OCI-LY7 (cell line): ENCODE results near the gene HSPA2. TPM values are rescaled to one million over a fixed set of nuclear protein-coding genes. Genes with fewer than 3 reads are reported as not detected.

Experiments
- BruUV-seq: library from RNA; stranded (reverse); fragments of 400-500 nt; replicated peaks from 2 replicates; lab custom pipeline; 2021; lab: Mats Ljungman, UMichigan
- CTCF ChIA-PET: fragments of 300-600 bp; sonication (Branson Sonifier 250); formaldehyde crosslinking; loops from one replicate; lab custom pipeline; 2022; ENCODE audit warnings: antibody characterized with exemption; ENCODE audit not compliant: unreplicated experiment; lab: Charles Lee
- POLR2A ChIA-PET: fragments of 300-600 bp; sonication (Branson Sonifier 250); formaldehyde crosslinking; loops from one replicate; lab custom pipeline; 2022; ENCODE audit warnings: antibody characterized with exemption; lab: Charles Lee
- DNase-seq: peaks from one replicate; pipeline ENCODE4 v3.0.0-alpha.2; 2015; ENCODE audit warnings: low spot score
- H2AFZ ChIP-seq: fragments of 200-600 bp; sonication (generic), shearing (Covaris generic); 2 replicates; pipeline ENCODE4 v1.6.1; 2014; ENCODE audit warnings: mild to moderate bottlenecking, antibody characterized with exemption, low read length, moderate library complexity
- H3K27ac ChIP-seq: fragments of 200-600 bp; sonication (generic); 2 replicates; pipeline ENCODE4 v1.5.1; 2014; ENCODE audit warnings: mixed run types, low read depth, mild to moderate bottlenecking, moderate library complexity, low read length, inconsistent platforms; ENCODE audit not compliant: poor library complexity, severe bottlenecking
- H3K36me3 ChIP-seq: fragments of 200-600 bp; sonication (generic); 2 replicates; pipeline ENCODE4 v1.6.1; 2014; ENCODE audit warnings: mild to moderate bottlenecking, antibody characterized with exemption, low read length, moderate library complexity, mixed read lengths; ENCODE audit not compliant: insufficient read depth
- H3K4me1 ChIP-seq: fragments of 200-600 bp; sonication (generic); 2 replicates; pipeline ENCODE4 v1.5.1; 2014; ENCODE audit warnings: mild to moderate bottlenecking, low read length; ENCODE audit not compliant: insufficient read depth, poor library complexity, severe bottlenecking
- H3K4me2 ChIP-seq: fragments of 200-600 bp; sonication (generic); 2 replicates; pipeline ENCODE4 v1.6.1; 2014; ENCODE audit warnings: mild to moderate bottlenecking, low read length
- H3K4me3 ChIP-seq: fragments of 200-600 bp; sonication (generic); 2 replicates; pipeline ENCODE4 v1.5.1; 2014; ENCODE audit warnings: mild to moderate bottlenecking, low read depth, low read length; ENCODE audit not compliant: poor library complexity, severe bottlenecking
- H3K79me2 ChIP-seq: fragments of 200-600 bp; sonication (generic); 2 replicates; pipeline ENCODE4 v1.6.1; 2016; ENCODE audit warnings: low read depth, mild to moderate bottlenecking, low read length, moderate library complexity, mixed read lengths; ENCODE audit not compliant: insufficient read depth
- H3K9me2 ChIP-seq: fragments of 200-600 bp; sonication (generic); 2 replicates; pipeline ENCODE4 v1.6.1; 2016; ENCODE audit warnings: mild to moderate bottlenecking, low read length, mixed read lengths; ENCODE audit not compliant: insufficient read depth
- H3K9me3 ChIP-seq: fragments of 200-600 bp; sonication (generic); 2 replicates; pipeline ENCODE4 v1.6.1; 2014; ENCODE audit warnings: mild to moderate bottlenecking, mixed run types, low read length, mixed read lengths
- H4K20me1 ChIP-seq: fragments of 200-600 bp; sonication (generic); 2 replicates; pipeline ENCODE4 v1.6.1; 2014; ENCODE audit warnings: mild to moderate bottlenecking, antibody characterized with exemption, low read length, moderate library complexity, mixed read lengths; ENCODE audit not compliant: insufficient read depth
- EZH2phosphoT487 ChIP-seq: fragments of 200-600 bp; sonication (generic); IDR thresholded peaks from 2 replicates; pipeline ENCODE4 v1.6.1; 2018; ENCODE audit warnings: low read depth, borderline replicate concordance, mild to moderate bottlenecking, mixed run types, antibody characterized with exemption, low read length, moderate library complexity, mixed read lengths
- intact Hi-C: fragments of 100-400 bp; cut with micrococcal nuclease; formaldehyde crosslinking; loops from one replicate; pipeline ENCODE4 v1.10.0; 2022; ENCODE audit not compliant: unreplicated experiment
- total RNA-seq, 2 experiments: library from RNA; depleted of rRNA in 1 of 2; stranded (reverse); fragments of >200 nt in 1 of 2; shearing (Covaris generic) in 1 of 2; gene quantifications; 2 replicates each; pipeline ENCODE4 v1.2.3, GENCODE V29; 2014 to 2022
- TF ChIP-seq, protein P1 (sequence below): fragments of 200-600 bp; sonication (generic); conservative IDR thresholded peaks from 2 replicates; pipeline ENCODE4 v1.5.1; 2014; ENCODE audit warnings: mild to moderate bottlenecking, antibody characterized with exemption, low read length, moderate library complexity, mixed read lengths

HSPA2 gene
- total RNA-seq, 2 experiments from 2014 or later = 0.36 to 0.54 TPM

DNA sequence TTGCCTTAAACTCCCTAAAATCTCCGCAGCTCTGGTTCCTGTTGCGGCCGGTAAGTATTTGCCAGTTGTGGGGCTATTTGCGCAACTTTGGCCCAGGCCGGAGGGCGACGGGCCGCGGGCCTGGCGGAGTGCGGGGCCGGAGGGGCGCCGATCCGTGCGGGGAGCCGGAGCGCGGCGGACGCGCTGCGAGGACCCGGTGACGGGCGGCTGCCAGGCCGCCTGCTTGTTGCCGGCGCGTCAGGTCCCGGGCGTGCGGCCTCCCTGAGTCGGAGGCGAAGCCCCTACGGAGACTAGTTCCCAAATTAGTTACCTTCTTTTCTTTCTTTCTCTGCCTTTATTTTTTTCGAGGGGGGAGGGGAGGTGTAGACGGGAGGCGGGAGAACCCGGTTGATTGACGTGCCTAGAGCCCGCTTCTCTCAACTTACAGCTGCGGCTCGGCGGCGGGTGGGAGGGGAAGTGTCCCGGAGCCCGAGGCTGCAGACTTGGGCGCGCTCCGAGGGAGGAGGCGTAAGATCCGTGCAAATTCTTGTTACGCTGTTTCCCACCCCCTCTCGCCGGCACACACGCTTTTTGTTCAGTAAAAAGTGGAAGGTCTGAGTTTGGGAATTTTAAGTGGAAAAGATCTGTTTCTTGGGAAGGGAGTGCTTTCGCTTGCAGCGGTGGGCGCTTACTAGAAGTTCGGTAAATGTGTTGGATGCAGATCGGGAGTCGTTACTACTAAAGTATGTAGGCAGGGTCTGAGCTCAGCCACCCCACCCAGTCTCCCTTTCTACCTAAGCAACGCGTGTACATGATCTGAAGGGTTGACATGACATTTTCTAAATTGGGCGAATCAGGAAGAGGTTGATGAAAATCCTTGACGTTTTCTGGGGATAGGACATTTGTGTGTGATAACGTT is 35.4 kb upstream of the HSPA2 start:
- no peak for TF ChIP-seq EZH2phosphoT487
- TF ChIP-seq, protein P1, sequence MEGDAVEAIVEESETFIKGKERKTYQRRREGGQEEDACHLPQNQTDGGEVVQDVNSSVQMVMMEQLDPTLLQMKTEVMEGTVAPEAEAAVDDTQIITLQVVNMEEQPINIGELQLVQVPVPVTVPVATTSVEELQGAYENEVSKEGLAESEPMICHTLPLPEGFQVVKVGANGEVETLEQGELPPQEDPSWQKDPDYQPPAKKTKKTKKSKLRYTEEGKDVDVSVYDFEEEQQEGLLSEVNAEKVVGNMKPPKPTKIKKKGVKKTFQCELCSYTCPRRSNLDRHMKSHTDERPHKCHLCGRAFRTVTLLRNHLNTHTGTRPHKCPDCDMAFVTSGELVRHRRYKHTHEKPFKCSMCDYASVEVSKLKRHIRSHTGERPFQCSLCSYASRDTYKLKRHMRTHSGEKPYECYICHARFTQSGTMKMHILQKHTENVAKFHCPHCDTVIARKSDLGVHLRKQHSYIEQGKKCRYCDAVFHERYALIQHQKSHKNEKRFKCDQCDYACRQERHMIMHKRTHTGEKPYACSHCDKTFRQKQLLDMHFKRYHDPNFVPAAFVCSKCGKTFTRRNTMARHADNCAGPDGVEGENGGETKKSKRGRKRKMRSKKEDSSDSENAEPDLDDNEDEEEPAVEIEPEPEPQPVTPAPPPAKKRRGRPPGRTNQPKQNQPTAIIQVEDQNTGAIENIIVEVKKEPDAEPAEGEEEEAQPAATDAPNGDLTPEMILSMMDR = no peak
- Histone ChIP-seq H2AFZ (peak overlapping the region; percentile 49), H3K4me1 (peaks cover 55% of the 10 kb centered on the region), H3K36me3 (no peaks in the 10 kb centered on the region; the same call in 1 of the 2 replicates), H3K9me2 (no peaks in the 10 kb centered on the region), H3K27ac (peak overlapping the region; percentile 96), H3K79me2 (peaks cover 78% of the 10 kb centered on the region), H3K9me3 (no peaks in the 10 kb centered on the region), H3K4me3 (peak overlapping the region; percentile 87), H3K4me2 (peak overlapping the region; percentile 99), H4K20me1 (peaks cover 40% of the 10 kb centered on the region)
- no TSS peak for BruUV-seq
- ChIA-PET POLR2A (interaction anchor here (0.6 to 2.1 kb wide), 7 partner anchors 8 to 478 kb away, joined by 3 to 5 read pairs (median 3); no protein-coding TSS in a partner anchor), CTCF (interaction anchor here (0.6 kb wide), 1 partner anchor 83 kb away, joined by 8 read pairs; no protein-coding TSS in a partner anchor)
- DNase-seq = peak; percentile 93
- intact Hi-C loops = loop anchor here (2.0 to 10.0 kb wide), 3 partner anchors 166 to 780 kb away; partner anchors contain the start of genes SGPP1 and SYNE2

GRCh38 chr14:64506721-64507120 is 33.8 kb upstream of the HSPA2 start:
- H3K4me2 ChIP-seq = peak overlapping the region; percentile 99
- peak overlapping the region; percentile 87 for H3K4me3 ChIP-seq
- H3K79me2 ChIP-seq = peaks cover 77% of the 10 kb centered on the region
- peaks cover 55% of the 10 kb centered on the region for H3K4me1 ChIP-seq
- H4K20me1 ChIP-seq = peaks cover 45% of the 10 kb centered on the region
- ChIA-PET POLR2A (interaction anchor here (2.1 kb wide), 1 partner anchor 10 kb away, joined by 5 read pairs; no protein-coding TSS in a partner anchor), CTCF (no interaction called here)
- no peaks in the 10 kb centered on the region for H3K9me2 ChIP-seq
- H2AFZ ChIP-seq = no peak overlapping the region
- no peaks in the 10 kb centered on the region for H3K9me3 ChIP-seq
- H3K27ac ChIP-seq = peak overlapping the region; percentile 5
- intact Hi-C loops = loop anchor here (10.0 kb wide), 1 partner anchor 782 kb away; the partner anchor contains the start of gene SGPP1
- peaks cover 3% of the 10 kb centered on the region; the same call in 1 of the 2 replicates for H3K36me3 ChIP-seq
- DNase-seq = peak; percentile 25
- no TSS peak for BruUV-seq
- TF ChIP-seq EZH2phosphoT487 = no peak

GRCh38 chr14:64507376-64508156 is 33.0 kb upstream of the HSPA2 start:
- no peak for TF ChIP-seq EZH2phosphoT487
- TF ChIP-seq, protein P1 = no peak
- H3K9me3 ChIP-seq = no peaks in the 10 kb centered on the region
- DNase-seq = no peak
- H3K4me1 ChIP-seq = peaks cover 51% of the 10 kb centered on the region
- ChIA-PET CTCF (interaction anchor here (0.7 kb wide), 1 partner anchor 10 kb away, joined by 3 read pairs; no protein-coding TSS in a partner anchor), POLR2A (no interaction called here)
- no TSS peak for BruUV-seq
- peaks cover 77% of the 10 kb centered on the region for H3K79me2 ChIP-seq
- no peak overlapping the region for H3K27ac ChIP-seq
- no peaks in the 10 kb centered on the region for H3K9me2 ChIP-seq
- H4K20me1 ChIP-seq = peaks cover 48% of the 10 kb centered on the region
- peaks cover 11% of the 10 kb centered on the region; the same call in 1 of the 2 replicates for H3K36me3 ChIP-seq
- intact Hi-C loops = loop anchor here (10.0 kb wide), 1 partner anchor 783 kb away; the partner anchor contains the start of gene SGPP1
- peak overlapping the region; percentile 87 for H3K4me3 ChIP-seq
- H2AFZ ChIP-seq = no peak overlapping the region
- H3K4me2 ChIP-seq = peak overlapping the region; percentile 99
